K562 (cell line): ENCODE data around the gene RSRP1. TPM values are rescaled to one million over a fixed set of nuclear protein-coding genes. Genes with fewer than 3 reads are reported as not detected.

Experiments used
- ARID1B ChIP-seq: fragments of 450-650 bp; IDR thresholded peaks from 2 replicates; pipeline ENCODE4 v1.6.1; 2016; ENCODE audit warnings: antibody characterized with exemption, mild to moderate bottlenecking, inconsistent platforms
- CHD4 ChIP-seq: fragments of 200-600 bp; sonication (generic); IDR thresholded peaks from 3 replicates; pipeline ENCODE4 v1.6.1; 2012; ENCODE audit warnings: low read depth, mild to moderate bottlenecking, mixed read lengths, low read length, inconsistent platforms; ENCODE audit not compliant: insufficient read depth, insufficient replicate concordance, poor library complexity, severe bottlenecking
- CREM ChIP-seq: IDR thresholded peaks from 2 replicates; pipeline ENCODE4 v1.6.1; 2014; ENCODE audit warnings: antibody characterized with exemption, low read depth
- KDM5B ChIP-seq: fragments of 200-600 bp; sonication (generic); IDR thresholded peaks from 2 replicates; pipeline ENCODE4 v1.6.1; 2012; ENCODE audit warnings: low read depth, mild to moderate bottlenecking, moderate library complexity, low read length, control low read depth, inconsistent platforms; ENCODE audit not compliant: insufficient replicate concordance
- NELFE ChIP-seq: IDR thresholded peaks from 2 replicates; pipeline ENCODE4 v1.6.1; 2011; ENCODE audit warnings: mild to moderate bottlenecking; ENCODE audit not compliant: insufficient read depth, insufficient read length
- PRMT5 ChIP-seq: sonication (generic); formaldehyde crosslinking; IDR thresholded peaks from 2 replicates; pipeline ENCODE4 v1.5.0; 2020; ENCODE audit warnings: missing genetic modification reagents
- RBBP5 ChIP-seq: fragments of 200-600 bp; sonication (generic); IDR thresholded peaks from 2 replicates; pipeline ENCODE4 v1.6.1; 2012; ENCODE audit warnings: borderline replicate concordance, mild to moderate bottlenecking, low read length, control low read depth, inconsistent platforms; ENCODE audit not compliant: insufficient read depth, poor library complexity, severe bottlenecking
- RBM14 ChIP-seq: fragments of 200-400 bp; formaldehyde crosslinking; IDR thresholded peaks from 2 replicates; pipeline ENCODE4 v1.6.1; 2018; ENCODE audit warnings: low read depth, mild to moderate bottlenecking, low read length, moderate library complexity, borderline replicate concordance; ENCODE audit not compliant: insufficient read depth
- RBM34 ChIP-seq: fragments of 200-400 bp; formaldehyde crosslinking; IDR thresholded peaks from 2 replicates; pipeline ENCODE4 v1.6.1; 2018; ENCODE audit warnings: low read length, borderline replicate concordance; ENCODE audit not compliant: insufficient read depth
- ZNF699 ChIP-seq: fragments of 250-450 bp; sonication (Bioruptor Pico); IDR thresholded peaks from 2 replicates; pipeline ENCODE4 v1.8.0; 2021; ENCODE audit warnings: mild to moderate bottlenecking, moderate library complexity; ENCODE audit not compliant: insufficient replicate concordance
- polyA plus RNA-seq, 8 experiments: library from polyadenylated mRNA; depleted of rRNA in 4 of 8; stranded (reverse) in 5 of 8; unstranded in 3 of 8; fragments of >200 nt; fragmentation: Nextera tagmentation in 2 of 8; fragmentation: Illumina TruSeq in 1 of 8; extraction: Ambion mirVana in 2 of 8; extraction: Trizol in 1 of 8; gene quantifications; 2 replicates each; pipeline versions ENCODE4 v1.2.1 to v1.2.3, GENCODE V29; 2011 to 2014; ENCODE audit warnings: inconsistent platforms in 1 of 8, missing spikeins in 1 of 8
- total RNA-seq, 7 experiments: library from RNA; depleted of rRNA in 6 of 7; stranded (reverse); fragments of >200 nt in 6 of 7; fragmentation: Illumina TruSeq in 2 of 7; extraction: Trizol in 2 of 7; gene quantifications; 2 replicates each; pipeline versions ENCODE4 v1.2.1 to v1.2.3, GENCODE V29; 2011 to 2021; ENCODE audit warnings: low replicate concordance in 1 of 7
- TF ChIP-seq, protein P1 (sequence below): fragments of 450-650 bp; IDR thresholded peaks from 2 replicates; pipeline ENCODE4 v1.6.1; 2016; ENCODE audit warnings: low read depth, mild to moderate bottlenecking, moderate library complexity
- TF ChIP-seq, protein P2 (sequence below): fragments of 450-650 bp; IDR thresholded peaks from 2 replicates; pipeline ENCODE4 v1.6.1; 2018; ENCODE audit warnings: mild to moderate bottlenecking, low read depth; ENCODE audit not compliant: partially characterized antibody
- TF ChIP-seq, protein P3 (sequence below), 3 experiments: fragments of 200-800 bp in 1 of 3; fragments of 250-450 bp in 1 of 3; fragments of 450-650 bp in 1 of 3; sonication (Bioruptor Pico) in 1 of 3; sonication (Bioruptor generic) in 1 of 3; formaldehyde crosslinking in 1 of 3; IDR thresholded peaks; 2 replicates each; pipeline versions ENCODE4 v1.6.1 to v1.8.0; 2016 to 2022; ENCODE audit warnings: mild to moderate bottlenecking in 2 of 3, missing genetic modification characterization in 2 of 3, missing compliant biosample characterization in 1 of 3, moderate library complexity in 1 of 3
- TF ChIP-seq, protein P4 (sequence below): sonication (generic); formaldehyde crosslinking; IDR thresholded peaks from 2 replicates; pipeline ENCODE4 v1.8.0; 2023; ENCODE audit warnings: mild to moderate bottlenecking, missing genetic modification reagents
- TF ChIP-seq, protein P5 (sequence below): fragments of 450-650 bp; formaldehyde crosslinking; IDR thresholded peaks from 2 replicates; pipeline ENCODE4 v1.4.0; 2020; ENCODE audit warnings: mild to moderate bottlenecking, moderate library complexity

The RSRP1 gene
- total and polyA plus RNA-seq, 9 of the 15 experiments (the other 6 are each of a cell fraction or from before 2014, with no cell fraction given): 27.2 to 283 (median 146) TPM

DNA sequence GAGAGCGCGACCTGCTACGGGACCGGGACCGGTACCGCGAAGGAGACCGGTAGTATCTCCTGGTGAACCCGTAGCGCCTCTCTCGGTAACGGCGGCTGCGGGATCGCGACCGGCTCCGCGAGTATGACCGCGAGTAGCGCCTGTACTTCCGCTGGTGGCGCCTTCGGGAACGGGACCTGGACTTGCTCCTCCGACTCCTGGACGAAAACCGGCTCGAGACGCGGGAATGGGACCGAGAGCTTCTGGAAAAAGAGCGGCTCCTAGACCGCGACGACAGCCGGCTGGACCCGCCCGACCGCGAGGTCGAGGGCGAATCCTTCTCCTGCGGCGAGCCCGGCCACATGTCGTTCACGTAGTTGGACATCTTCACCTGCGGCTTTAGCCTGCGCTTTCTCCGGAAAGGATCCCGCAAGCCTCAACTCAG, 642 bp downstream of the RSRP1 start (continued):
- TF ChIP-seq, protein P1, sequence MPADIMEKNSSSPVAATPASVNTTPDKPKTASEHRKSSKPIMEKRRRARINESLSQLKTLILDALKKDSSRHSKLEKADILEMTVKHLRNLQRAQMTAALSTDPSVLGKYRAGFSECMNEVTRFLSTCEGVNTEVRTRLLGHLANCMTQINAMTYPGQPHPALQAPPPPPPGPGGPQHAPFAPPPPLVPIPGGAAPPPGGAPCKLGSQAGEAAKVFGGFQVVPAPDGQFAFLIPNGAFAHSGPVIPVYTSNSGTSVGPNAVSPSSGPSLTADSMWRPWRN: no peak
- TF ChIP-seq, protein P2, sequence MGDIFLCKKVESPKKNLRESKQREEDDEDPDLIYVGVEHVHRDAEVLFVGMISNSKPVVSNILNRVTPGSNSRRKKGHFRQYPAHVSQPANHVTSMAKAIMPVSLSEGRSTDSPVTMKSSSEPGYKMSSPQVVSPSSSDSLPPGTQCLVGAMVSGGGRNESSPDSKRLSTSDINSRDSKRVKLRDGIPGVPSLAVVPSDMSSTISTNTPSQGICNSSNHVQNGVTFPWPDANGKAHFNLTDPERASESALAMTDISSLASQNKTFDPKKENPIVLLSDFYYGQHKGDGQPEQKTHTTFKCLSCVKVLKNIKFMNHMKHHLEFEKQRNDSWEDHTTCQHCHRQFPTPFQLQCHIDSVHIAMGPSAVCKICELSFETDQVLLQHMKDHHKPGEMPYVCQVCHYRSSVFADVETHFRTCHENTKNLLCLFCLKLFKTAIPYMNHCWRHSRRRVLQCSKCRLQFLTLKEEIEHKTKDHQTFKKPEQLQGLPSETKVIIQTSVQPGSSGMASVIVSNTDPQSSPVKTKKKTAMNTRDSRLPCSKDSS: no peak
- TF ChIP-seq, protein P3, sequence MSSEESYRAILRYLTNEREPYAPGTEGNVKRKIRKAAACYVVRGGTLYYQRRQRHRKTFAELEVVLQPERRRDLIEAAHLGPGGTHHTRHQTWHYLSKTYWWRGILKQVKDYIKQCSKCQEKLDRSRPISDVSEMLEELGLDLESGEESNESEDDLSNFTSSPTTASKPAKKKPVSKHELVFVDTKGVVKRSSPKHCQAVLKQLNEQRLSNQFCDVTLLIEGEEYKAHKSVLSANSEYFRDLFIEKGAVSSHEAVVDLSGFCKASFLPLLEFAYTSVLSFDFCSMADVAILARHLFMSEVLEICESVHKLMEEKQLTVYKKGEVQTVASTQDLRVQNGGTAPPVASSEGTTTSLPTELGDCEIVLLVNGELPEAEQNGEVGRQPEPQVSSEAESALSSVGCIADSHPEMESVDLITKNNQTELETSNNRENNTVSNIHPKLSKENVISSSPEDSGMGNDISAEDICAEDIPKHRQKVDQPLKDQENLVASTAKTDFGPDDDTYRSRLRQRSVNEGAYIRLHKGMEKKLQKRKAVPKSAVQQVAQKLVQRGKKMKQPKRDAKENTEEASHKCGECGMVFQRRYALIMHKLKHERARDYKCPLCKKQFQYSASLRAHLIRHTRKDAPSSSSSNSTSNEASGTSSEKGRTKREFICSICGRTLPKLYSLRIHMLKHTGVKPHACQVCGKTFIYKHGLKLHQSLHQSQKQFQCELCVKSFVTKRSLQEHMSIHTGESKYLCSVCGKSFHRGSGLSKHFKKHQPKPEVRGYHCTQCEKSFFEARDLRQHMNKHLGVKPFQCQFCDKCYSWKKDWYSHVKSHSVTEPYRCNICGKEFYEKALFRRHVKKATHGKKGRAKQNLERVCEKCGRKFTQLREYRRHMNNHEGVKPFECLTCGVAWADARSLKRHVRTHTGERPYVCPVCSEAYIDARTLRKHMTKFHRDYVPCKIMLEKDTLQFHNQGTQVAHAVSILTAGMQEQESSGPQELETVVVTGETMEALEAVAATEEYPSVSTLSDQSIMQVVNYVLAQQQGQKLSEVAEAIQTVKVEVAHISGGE (CRISPR knock-in tag; IDR thresholded peaks at IDR 0.05): no peak
- TF ChIP-seq PRMT5 (CRISPR knock-in tag) (no peak), RBM14 (no peak; the same call in 1 of the 2 replicates), ARID1B (no peak), ZNF699 (CRISPR knock-in tag) (no peak), RBM34 (no peak), CREM (no peak), RBBP5 (peak; percentile 92), KDM5B (no peak), CHD4 (no peak), NELFE (no peak)
- TF ChIP-seq, protein P4, sequence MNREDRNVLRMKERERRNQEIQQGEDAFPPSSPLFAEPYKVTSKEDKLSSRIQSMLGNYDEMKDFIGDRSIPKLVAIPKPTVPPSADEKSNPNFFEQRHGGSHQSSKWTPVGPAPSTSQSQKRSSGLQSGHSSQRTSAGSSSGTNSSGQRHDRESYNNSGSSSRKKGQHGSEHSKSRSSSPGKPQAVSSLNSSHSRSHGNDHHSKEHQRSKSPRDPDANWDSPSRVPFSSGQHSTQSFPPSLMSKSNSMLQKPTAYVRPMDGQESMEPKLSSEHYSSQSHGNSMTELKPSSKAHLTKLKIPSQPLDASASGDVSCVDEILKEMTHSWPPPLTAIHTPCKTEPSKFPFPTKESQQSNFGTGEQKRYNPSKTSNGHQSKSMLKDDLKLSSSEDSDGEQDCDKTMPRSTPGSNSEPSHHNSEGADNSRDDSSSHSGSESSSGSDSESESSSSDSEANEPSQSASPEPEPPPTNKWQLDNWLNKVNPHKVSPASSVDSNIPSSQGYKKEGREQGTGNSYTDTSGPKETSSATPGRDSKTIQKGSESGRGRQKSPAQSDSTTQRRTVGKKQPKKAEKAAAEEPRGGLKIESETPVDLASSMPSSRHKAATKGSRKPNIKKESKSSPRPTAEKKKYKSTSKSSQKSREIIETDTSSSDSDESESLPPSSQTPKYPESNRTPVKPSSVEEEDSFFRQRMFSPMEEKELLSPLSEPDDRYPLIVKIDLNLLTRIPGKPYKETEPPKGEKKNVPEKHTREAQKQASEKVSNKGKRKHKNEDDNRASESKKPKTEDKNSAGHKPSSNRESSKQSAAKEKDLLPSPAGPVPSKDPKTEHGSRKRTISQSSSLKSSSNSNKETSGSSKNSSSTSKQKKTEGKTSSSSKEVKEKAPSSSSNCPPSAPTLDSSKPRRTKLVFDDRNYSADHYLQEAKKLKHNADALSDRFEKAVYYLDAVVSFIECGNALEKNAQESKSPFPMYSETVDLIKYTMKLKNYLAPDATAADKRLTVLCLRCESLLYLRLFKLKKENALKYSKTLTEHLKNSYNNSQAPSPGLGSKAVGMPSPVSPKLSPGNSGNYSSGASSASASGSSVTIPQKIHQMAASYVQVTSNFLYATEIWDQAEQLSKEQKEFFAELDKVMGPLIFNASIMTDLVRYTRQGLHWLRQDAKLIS (CRISPR knock-in tag): peak; percentile 80; the same call in 1 of the 2 replicates
- TF ChIP-seq, protein P5, sequence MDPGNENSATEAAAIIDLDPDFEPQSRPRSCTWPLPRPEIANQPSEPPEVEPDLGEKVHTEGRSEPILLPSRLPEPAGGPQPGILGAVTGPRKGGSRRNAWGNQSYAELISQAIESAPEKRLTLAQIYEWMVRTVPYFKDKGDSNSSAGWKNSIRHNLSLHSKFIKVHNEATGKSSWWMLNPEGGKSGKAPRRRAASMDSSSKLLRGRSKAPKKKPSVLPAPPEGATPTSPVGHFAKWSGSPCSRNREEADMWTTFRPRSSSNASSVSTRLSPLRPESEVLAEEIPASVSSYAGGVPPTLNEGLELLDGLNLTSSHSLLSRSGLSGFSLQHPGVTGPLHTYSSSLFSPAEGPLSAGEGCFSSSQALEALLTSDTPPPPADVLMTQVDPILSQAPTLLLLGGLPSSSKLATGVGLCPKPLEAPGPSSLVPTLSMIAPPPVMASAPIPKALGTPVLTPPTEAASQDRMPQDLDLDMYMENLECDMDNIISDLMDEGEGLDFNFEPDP: no peak
